Neural progenitor cell (in vitro differentiated cells): Measurements from ENCODE around the gene KLHL15.

Source experiments
- CTCF ChIP-seq: fragments of 200-600 bp; sonication (generic); IDR thresholded peaks from 2 replicates; pipeline ENCODE4 v1.5.1; 2017; ENCODE audit warnings: antibody characterized with exemption, mild to moderate bottlenecking
- EZH2phosphoT487 ChIP-seq: fragments of 200-600 bp; sonication (generic); IDR thresholded peaks from 2 replicates; pipeline ENCODE4 v1.6.1; 2017; ENCODE audit warnings: antibody characterized with exemption

- TF ChIP-seq EZH2phosphoT487 (no peak), CTCF (no peak)
Measured at GRCh38 chrX:23944234-23944633, 82.8 kb downstream of the KLHL15 start.
